ENCODE results near the gene FAR2.

The FAR2 gene

DNA sequence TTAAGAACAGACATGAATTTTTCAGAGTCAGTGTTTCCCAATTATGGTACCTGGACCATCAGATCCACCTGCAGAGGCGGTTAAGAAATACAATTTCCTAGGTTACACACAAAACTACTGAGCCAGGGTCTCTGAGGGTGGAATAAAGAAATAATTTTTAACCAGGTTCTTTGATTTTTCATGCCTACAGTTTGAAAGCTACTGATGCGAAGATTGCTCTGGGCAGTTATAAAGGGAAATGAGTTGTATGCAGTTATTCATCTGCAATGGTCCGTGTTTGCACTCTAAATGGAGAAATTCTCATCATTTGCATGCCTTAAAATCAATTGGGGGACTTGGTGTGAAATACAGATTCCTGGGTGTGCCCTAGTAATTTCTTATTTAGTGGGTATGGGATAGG, 142.1 kb downstream of the FAR2 start:
- no peak overlapping the region for H3K4me3 ChIP-seq (ENCODE audit: low read depth, low read length)
- TF ChIP-seq, protein P1, sequence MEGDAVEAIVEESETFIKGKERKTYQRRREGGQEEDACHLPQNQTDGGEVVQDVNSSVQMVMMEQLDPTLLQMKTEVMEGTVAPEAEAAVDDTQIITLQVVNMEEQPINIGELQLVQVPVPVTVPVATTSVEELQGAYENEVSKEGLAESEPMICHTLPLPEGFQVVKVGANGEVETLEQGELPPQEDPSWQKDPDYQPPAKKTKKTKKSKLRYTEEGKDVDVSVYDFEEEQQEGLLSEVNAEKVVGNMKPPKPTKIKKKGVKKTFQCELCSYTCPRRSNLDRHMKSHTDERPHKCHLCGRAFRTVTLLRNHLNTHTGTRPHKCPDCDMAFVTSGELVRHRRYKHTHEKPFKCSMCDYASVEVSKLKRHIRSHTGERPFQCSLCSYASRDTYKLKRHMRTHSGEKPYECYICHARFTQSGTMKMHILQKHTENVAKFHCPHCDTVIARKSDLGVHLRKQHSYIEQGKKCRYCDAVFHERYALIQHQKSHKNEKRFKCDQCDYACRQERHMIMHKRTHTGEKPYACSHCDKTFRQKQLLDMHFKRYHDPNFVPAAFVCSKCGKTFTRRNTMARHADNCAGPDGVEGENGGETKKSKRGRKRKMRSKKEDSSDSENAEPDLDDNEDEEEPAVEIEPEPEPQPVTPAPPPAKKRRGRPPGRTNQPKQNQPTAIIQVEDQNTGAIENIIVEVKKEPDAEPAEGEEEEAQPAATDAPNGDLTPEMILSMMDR (IDR thresholded peaks at IDR 0.05; ENCODE audit: low read depth, low read length): no peak

GRCh38 chr12:29299633-29300032, 150.6 kb downstream of the FAR2 start:
- TF ChIP-seq, protein P1 (IDR thresholded peaks at IDR 0.05; ENCODE audit: low read depth, low read length): no peak
- no peak overlapping the region for H3K4me3 ChIP-seq (ENCODE audit: low read depth, low read length)

GRCh38 chr12:29301114-29301513, 152.0 kb downstream of the FAR2 start:
- TF ChIP-seq, protein P1 (IDR thresholded peaks at IDR 0.05; ENCODE audit: low read depth, low read length): no peak
- H3K4me3 ChIP-seq (ENCODE audit: low read depth, low read length): no peak overlapping the region

- no peak overlapping the region for H3K4me3 ChIP-seq (ENCODE audit: low read depth, low read length)
- TF ChIP-seq, protein P1 (IDR thresholded peaks at IDR 0.05; ENCODE audit: low read depth, low read length): no peak
Measured at GRCh38 chr12:29304388-29304787, 155.3 kb downstream of the FAR2 start.

- TF ChIP-seq, protein P1 (IDR thresholded peaks at IDR 0.05; ENCODE audit: low read depth, low read length): no peak
Measured at GRCh38 chr12:29306266-29306665, 157.2 kb downstream of the FAR2 start.

DNA sequence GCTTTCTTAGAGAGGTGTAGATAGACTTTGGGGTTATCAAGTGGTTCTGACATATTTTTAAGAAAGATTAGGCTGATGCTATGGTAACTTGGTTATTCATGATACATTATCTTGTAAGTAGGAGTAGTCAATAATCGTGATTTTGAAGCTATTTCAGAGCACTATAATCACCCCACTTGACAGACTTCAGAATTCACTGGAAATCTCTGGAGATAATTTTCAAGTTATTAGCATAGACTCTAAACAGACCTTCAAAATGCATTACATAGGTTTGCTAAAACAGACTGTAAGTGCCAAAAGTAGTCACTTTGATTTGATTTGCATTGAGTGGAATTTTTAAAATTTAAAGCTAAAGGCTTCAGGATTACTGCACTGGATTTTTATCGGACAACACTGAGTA, 157.6 kb downstream of the FAR2 start:
- H3K4me3 ChIP-seq (ENCODE audit: low read depth, low read length): no peak overlapping the region
- TF ChIP-seq, protein P1 (IDR thresholded peaks at IDR 0.05; ENCODE audit: low read depth, low read length): no peak

More at GRCh38 chr12:29306266-29306665, 157.2 kb downstream of the FAR2 start:
- no peak overlapping the region for H3K4me3 ChIP-seq (ENCODE audit: low read depth, low read length)

DNA sequence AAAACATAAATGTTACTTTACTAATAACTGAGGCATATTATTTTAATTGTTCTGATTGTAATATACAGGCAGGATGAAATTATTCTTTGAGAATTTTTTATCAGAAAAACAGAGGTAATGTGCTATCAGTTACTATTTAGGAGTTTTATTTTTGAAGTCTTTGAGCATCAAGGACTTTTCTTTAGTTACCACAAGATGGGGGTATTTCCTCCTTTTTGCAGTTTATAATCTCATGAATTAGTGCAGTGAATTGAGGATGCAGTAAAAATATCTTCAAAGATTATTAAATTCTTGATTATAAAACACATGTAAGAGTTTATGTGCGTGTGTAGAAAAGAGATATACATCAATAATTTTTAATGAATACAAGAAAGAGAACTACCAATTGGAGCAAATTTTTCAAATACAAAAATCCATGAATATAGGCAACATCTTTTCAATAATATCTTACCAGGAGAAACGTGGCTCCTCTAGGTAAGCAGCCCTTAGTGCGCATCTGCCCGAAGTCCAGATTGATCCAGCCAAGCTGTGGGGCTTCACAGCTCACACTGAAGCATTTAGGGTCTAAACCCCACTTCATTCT, 160.3 kb downstream of the FAR2 start:
- TF ChIP-seq, protein P1 (IDR thresholded peaks at IDR 0.05; ENCODE audit: low read depth, low read length): peak; percentile 6; the same call in 1 of the 2 replicates

More for the DNA sequence above, 160.3 kb downstream of the FAR2 start:
- H3K4me3 ChIP-seq (ENCODE audit: low read depth, low read length): no peak overlapping the region

Measured in WI38 (cell line).